A673 (cell line): Measurements from ENCODE around the gene USH1C. TPM values are rescaled to one million over a fixed set of nuclear protein-coding genes. Genes with fewer than 3 reads are reported as not detected.

Experiments
- BruUV-seq: library from RNA; stranded (reverse); fragments of 400-500 nt; replicated peaks from 2 replicates; lab custom pipeline; 2021; lab: Mats Ljungman, UMichigan
- CTCF ChIA-PET: fragments of 300-600 bp; sonication (Branson Sonifier 250); formaldehyde crosslinking; loops from one replicate; lab custom pipeline; 2022; ENCODE audit warnings: antibody characterized with exemption; lab: Charles Lee
- POLR2A ChIA-PET: fragments of 300-600 bp; sonication (Branson Sonifier 250); formaldehyde crosslinking; loops from one replicate; lab custom pipeline; 2022; ENCODE audit warnings: antibody characterized with exemption; ENCODE audit not compliant: low non-redundant PET; lab: Charles Lee
- DNase-seq: peaks from one replicate; pipeline ENCODE4 v3.0.0-alpha.2; 2015; ENCODE audit warnings: low spot score
- H3K27ac ChIP-seq: fragments of 200-600 bp; sonication (generic); 2 replicates; pipeline ENCODE4 v1.5.1; 2016; ENCODE audit warnings: mixed run types, low read depth, mild to moderate bottlenecking, mixed read lengths, antibody characterized with exemption, low read length; ENCODE audit not compliant: poor library complexity, severe bottlenecking
- H3K27me3 ChIP-seq: fragments of 200-600 bp; sonication (generic); replicated peaks from 2 replicates; pipeline ENCODE4 v1.6.1; 2017; ENCODE audit warnings: mixed run types, low read depth, mild to moderate bottlenecking, mixed read lengths, antibody characterized with exemption, low read length; ENCODE audit not compliant: insufficient read depth, poor library complexity
- H3K36me3 ChIP-seq: fragments of 200-600 bp; sonication (generic); 2 replicates; pipeline ENCODE4 v1.6.1; 2016; ENCODE audit warnings: mixed run types, mild to moderate bottlenecking, mixed read lengths, antibody characterized with exemption, low read length; ENCODE audit not compliant: insufficient read depth, poor library complexity, severe bottlenecking
- H3K4me1 ChIP-seq: fragments of 200-600 bp; sonication (generic); 2 replicates; pipeline ENCODE4 v1.6.1; 2017; ENCODE audit warnings: mixed run types, mild to moderate bottlenecking, mixed read lengths, antibody characterized with exemption, low read length; ENCODE audit not compliant: insufficient read depth, poor library complexity, severe bottlenecking
- H3K4me3 ChIP-seq: fragments of 200-600 bp; sonication (generic); 2 replicates; pipeline ENCODE4 v1.5.1; 2016; ENCODE audit warnings: low read depth, mixed run types, mild to moderate bottlenecking, mixed read lengths, low read length; ENCODE audit not compliant: poor library complexity, severe bottlenecking
- H3K9me3 ChIP-seq: fragments of 200-600 bp; sonication (generic); 2 replicates; pipeline ENCODE4 v1.6.1; 2016; ENCODE audit warnings: mixed run types, low read depth, mild to moderate bottlenecking, mixed read lengths, antibody characterized with exemption, low read length; ENCODE audit not compliant: poor library complexity, severe bottlenecking
- CTCF ChIP-seq: fragments of 300-800, 200-600 bp; sonication (generic); conservative IDR thresholded peaks from 2 replicates; pipeline ENCODE4 v1.5.1; 2017; ENCODE audit warnings: low read depth, mild to moderate bottlenecking, antibody characterized with exemption, low read length, moderate library complexity, mixed read lengths
- EZH2 ChIP-seq: fragments of 200-600 bp; sonication (generic); IDR thresholded peaks from 2 replicates; pipeline ENCODE4 v1.6.1; 2017; ENCODE audit warnings: borderline replicate concordance, low read depth, mild to moderate bottlenecking, mixed read lengths, antibody characterized with exemption, low read length; ENCODE audit not compliant: poor library complexity, severe bottlenecking
- intact Hi-C: fragments of 100-400 bp; cut with micrococcal nuclease; formaldehyde crosslinking; loops from one replicate; pipeline ENCODE4 v1.10.0; 2022; ENCODE audit not compliant: unreplicated experiment
- total RNA-seq: library from RNA; stranded (reverse); gene quantifications from 2 replicates; pipeline ENCODE4 v1.2.3, GENCODE V29; 2021

USH1C gene
- total RNA-seq, 1 experiment from 2014 or later: not detected

DNA sequence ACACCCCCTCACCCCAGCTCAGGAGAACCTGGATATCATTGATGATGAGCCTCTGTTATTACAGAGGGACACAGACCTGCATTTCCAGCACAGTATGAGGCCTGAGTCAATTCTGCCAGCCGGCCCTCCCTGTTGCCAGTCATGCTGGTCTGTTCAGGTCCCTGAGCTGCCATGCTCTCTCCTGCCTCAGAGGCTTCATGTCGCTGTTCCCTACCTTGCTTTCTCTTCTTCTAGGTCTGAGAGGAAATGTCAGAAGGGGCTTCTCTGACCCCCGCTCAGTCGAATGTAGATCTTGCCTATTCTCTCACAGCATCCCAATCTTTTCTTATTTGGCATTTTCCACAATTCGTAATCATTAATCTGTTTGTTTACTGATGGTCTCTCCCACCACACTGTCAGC is 45.7 kb downstream of the USH1C start:
- Histone ChIP-seq H3K27me3 (no peaks in the 10 kb centered on the region), H3K4me3 (no peak overlapping the region), H3K4me1 (no peaks in the 10 kb centered on the region), H3K9me3 (no peaks in the 10 kb centered on the region), H3K36me3 (no peaks in the 10 kb centered on the region), H3K27ac (no peak overlapping the region)
- TF ChIP-seq EZH2 (no peak), CTCF (no peak)
- BruUV-seq: no TSS peak
- intact Hi-C loops: no loop called here
- ChIA-PET POLR2A (no interaction called here), CTCF (no interaction called here)
- DNase-seq: no peak

- no peak for DNase-seq
- no peak for TF ChIP-seq CTCF
- TF ChIP-seq EZH2: no peak
- ChIA-PET POLR2A (no interaction called here), CTCF (no interaction called here)
- no peaks in the 10 kb centered on the region for H3K36me3 ChIP-seq
- no peak overlapping the region for H3K4me3 ChIP-seq
- no peaks in the 10 kb centered on the region for H3K9me3 ChIP-seq
- H3K4me1 ChIP-seq: no peaks in the 10 kb centered on the region
- BruUV-seq: no TSS peak
- H3K27me3 ChIP-seq: no peaks in the 10 kb centered on the region
- intact Hi-C loops: no loop called here
- no peak overlapping the region for H3K27ac ChIP-seq
Measured at GRCh38 chr11:17498058-17498457, 46.2 kb downstream of the USH1C start.

DNA sequence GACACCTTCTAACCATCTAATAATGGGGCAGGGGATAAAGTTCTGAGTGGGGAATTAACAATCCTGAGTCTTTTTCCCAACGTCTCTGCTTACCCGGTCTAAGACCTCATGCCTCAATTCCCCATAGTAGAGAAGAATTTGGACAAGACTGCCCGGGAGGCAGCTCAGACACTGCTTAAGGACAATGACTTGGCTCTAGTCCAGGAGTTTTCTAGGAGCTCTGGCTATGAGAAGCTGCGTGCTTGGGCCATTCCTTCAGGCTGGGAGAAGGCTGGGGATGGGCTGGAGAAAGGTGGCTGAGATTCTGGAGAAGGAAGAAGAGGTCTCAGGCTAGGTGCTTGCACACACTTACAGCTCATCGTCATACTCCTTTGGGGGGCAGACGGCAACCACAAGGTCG is 47.8 kb downstream of the USH1C start:
- no peak overlapping the region for H3K27ac ChIP-seq
- H3K27me3 ChIP-seq: no peaks in the 10 kb centered on the region
- H3K4me1 ChIP-seq: no peaks in the 10 kb centered on the region
- TF ChIP-seq CTCF (no peak), EZH2 (no peak)
- no peaks in the 10 kb centered on the region for H3K36me3 ChIP-seq
- POLR2A ChIA-PET: no interaction called here
- CTCF ChIA-PET: no interaction called here
- intact Hi-C loops: no loop called here
- no peak for DNase-seq
- H3K9me3 ChIP-seq: no peaks in the 10 kb centered on the region
- H3K4me3 ChIP-seq: no peak overlapping the region
- BruUV-seq: no TSS peak
